HG02610 (cell line): ENCODE measurements around the gene RNU7-1.

ENCODE experiments used
- ATAC-seq: cut with Tn5 transposase; IDR thresholded peaks from one replicate; pipeline ENCODE4 v1.9.1; 2021; ENCODE audit warnings: mild to moderate bottlenecking, moderate library complexity; ENCODE audit not compliant: unreplicated experiment

Gene RNU7-1

GRCh38 chr12:6936636-6937480, 6.8 kb upstream of the RNU7-1 start:
- no peak for ATAC-seq

- peak; percentile 88 for ATAC-seq
Measured at GRCh38 chr12:6937481-6938352, 5.9 kb upstream of the RNU7-1 start.

GRCh38 chr12:6938353-6939190, 5.0 kb upstream of the RNU7-1 start:
- no peak for ATAC-seq

DNA sequence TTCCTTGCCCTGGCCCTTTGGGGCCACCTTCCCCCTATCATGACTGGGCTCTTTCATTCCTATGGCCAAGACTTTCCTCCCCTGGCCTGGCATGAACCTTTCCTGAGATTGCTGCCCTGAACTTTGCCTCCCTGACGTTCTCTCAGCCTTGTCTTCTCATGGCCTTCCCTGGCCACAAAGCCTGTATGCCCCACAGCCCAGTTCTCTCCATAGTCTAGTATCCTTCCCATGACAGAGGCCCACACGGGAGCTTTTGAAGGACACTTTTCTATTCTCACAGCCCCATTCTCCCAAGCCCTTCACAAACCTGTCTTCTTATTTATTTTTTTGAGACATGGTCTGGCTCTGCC, 4.5 kb upstream of the RNU7-1 start:
- no peak for ATAC-seq

DNA sequence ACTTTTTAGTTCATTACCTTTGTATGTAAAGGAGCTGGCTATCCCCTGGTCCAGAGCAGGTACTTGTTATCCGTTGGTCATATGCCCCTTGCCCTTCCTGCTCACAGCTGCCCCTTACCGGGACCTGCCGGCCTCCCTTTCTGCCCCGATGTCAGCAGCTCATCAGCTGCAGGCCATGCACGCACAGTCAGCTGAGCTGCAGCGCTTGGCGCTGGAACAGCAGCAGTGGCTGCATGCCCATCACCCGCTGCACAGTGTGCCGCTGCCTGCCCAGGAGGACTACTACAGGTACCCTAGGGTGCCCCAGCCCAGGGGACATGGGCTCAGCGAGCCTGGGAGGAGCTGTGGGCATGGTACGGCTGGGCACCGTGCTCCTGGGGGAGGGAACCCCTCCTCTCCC, 2.3 kb upstream of the RNU7-1 start:
- no peak for ATAC-seq

GRCh38 chr12:6941782-6942181, 1.8 kb upstream of the RNU7-1 start:
- ATAC-seq, result no peak

DNA sequence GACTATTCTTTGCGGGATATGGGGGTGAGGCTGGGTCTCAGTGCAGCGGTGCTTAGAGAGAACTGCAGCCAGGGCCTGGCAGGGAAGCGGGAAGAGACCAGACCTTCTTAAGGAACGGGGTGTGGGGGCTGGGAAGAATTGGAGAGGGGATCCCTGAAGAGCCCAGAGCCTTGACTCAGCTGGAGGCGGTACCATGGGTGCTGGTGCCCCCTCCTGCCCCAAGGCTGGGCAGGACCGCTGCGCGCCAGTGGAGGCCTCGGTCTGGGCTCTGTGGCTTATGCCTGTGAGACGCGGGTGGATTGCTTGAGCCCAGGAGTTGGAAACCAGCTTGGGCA, 1.3 kb upstream of the RNU7-1 start:
- ATAC-seq, result no peak

GRCh38 chr12:6943389-6943721, 261 bp upstream of the RNU7-1 start:
- peak; percentile 26 for ATAC-seq

GRCh38 chr12:6944381-6945186, 968 bp downstream of the RNU7-1 start:
- peak; percentile 31 for ATAC-seq

- ATAC-seq, result no peak
Measured at GRCh38 chr12:6945613-6946012, 2.0 kb downstream of the RNU7-1 start.

- peak; percentile 34 for ATAC-seq
Measured at GRCh38 chr12:6946033-6946919, 2.7 kb downstream of the RNU7-1 start.

- ATAC-seq, result no peak
Measured at GRCh38 chr12:6946920-6947374, 3.3 kb downstream of the RNU7-1 start.

DNA sequence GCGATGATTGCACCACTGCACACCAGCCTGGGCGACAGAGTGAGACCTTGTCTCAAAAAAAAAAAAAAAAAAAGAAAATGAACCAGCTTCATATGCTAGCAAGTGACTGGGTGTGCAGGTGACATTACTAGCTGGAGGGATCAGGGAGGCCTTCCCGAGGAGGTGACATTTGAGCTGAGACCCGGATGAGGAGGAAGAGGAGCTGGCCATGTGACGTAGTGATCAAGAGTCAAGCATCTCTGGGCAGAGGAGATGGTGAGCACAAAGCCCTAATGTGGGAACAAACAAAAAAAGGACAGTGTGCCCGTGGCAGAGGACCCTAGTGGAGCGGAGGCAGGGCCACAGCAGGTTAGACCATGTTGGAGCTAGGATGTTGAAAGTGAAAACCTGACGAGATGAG, 4.0 kb downstream of the RNU7-1 start:
- no peak for ATAC-seq

- ATAC-seq, result no peak
Measured at GRCh38 chr12:6948873-6949594, 5.4 kb downstream of the RNU7-1 start.

DNA sequence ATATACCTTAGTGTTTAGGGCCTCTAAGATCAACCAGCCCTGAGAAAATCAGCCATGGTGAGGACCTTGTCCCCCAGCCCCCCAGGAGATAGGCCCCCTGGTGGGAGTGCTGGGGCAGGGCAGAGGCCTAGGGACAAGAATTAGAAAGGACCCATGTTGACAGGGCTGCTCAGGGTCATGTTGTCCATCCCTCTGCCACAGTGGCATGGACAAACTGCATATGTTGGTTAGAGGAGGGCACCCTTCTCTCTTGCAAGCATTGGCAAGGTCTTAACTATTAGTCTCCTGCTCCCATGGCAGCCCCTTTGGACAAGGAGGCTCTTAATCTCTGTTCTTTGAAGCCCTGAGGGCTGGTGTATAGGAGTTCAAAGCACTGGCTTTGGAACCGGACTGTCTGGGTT, 6.8 kb downstream of the RNU7-1 start:
- ATAC-seq, result no peak

GRCh38 chr12:6950811-6951540, 7.4 kb downstream of the RNU7-1 start, which contains the start of gene PTPN6:
Gene PTPN6, plus strand, starts transcription at chr12:6951356. Its CDS starts 157 bp downstream, at chr12:6951513.
- ATAC-seq, result no peak

DNA sequence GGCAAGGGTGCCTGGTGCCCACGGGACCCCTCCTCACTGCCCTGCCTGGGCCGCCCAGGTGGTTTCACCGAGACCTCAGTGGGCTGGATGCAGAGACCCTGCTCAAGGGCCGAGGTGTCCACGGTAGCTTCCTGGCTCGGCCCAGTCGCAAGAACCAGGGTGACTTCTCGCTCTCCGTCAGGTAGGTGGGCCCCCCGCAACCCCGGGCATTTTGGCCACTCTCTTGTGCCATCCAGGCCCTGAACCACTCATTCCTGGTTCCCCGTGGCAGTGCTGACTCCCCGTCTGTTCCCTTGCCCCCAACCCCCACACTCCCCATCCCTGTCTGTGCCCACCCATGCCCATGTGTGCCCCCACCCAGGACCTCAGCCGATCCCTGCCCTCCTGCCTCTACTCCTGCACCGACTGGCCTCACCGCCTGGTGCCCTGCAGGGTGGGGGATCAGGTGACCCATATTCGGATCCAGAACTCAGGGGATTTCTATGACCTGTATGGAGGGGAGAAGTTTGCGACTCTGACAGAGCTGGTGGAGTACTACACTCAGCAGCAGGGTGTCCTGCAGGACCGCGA, 8.0 kb downstream of the RNU7-1 start:
- no peak for ATAC-seq
